ENCODE measurements around the gene NAT9. TPM values are rescaled to one million over a fixed set of nuclear protein-coding genes. Genes with fewer than 3 reads are reported as not detected.

Gene NAT9
- polyA plus RNA-seq, 2 of the 4 experiments (the other 2 are of a cell fraction): 43.4 to 71.4 TPM

DNA sequence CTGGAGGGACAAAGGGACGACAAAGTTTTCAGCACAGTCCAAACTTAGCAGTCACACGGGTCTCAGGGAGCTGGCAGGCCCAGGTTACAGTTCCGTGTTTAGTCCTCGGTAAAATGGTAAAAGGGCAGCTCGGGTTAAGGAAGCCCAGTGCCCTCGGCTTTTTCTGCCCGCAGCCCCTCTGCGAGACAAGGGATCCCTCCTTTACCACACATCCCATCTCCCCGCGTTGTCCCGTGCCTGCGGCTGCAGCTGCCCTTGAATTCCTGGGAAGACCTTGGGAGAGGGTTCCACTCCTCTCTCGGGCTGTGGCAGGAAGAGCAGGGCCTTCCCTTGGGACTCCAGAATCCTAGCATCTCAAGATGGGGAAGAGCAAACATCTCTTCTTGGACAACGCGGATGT is 46.3 kb downstream of the NAT9 start:
- CTCF ChIA-PET: interaction anchor here (0.8 to 1.4 kb wide), 5 partner anchors 16 to 82 kb away, joined by 3 to 4 read pairs (median 3); no protein-coding TSS in a partner anchor
- Histone ChIP-seq H3K4me2 (no peak overlapping the region), H3K27ac (no peak overlapping the region), H3K4me1 (0 out of 3 replicates have a peak, but pooled peaks cover 4% of the 10 kb centered on the region), H3K4me3 (no peak overlapping the region), H3K9me3 (peaks cover 7% of the 10 kb centered on the region)
- TF ChIP-seq EHF (CRISPR knock-in tag; IDR thresholded peaks at IDR 0.05) (no peak), BCL3 (IDR thresholded peaks at IDR 0.05) (no peak), RCOR1 (IDR thresholded peaks at IDR 0.05; ENCODE audit: low read depth, low read length) (no peak), NPAS2 (CRISPR knock-in tag; IDR thresholded peaks at IDR 0.05; ENCODE audit: borderline replicate concordance) (no peak), PBX3 (IDR thresholded peaks at IDR 0.05) (no peak), FOSB (CRISPR knock-in tag; IDR thresholded peaks at IDR 0.05) (no peak), POLR2AphosphoS2 (conservative IDR thresholded peaks at IDR 0.05; ENCODE audit: low read length) (no peak), EP300 (IDR thresholded peaks at IDR 0.05) (no peak), MAZ (IDR thresholded peaks at IDR 0.05; ENCODE audit: borderline replicate concordance, low read depth, low read length) (no peak), FOSL2 (IDR thresholded peaks at IDR 0.05) (no peak), FOSL2 (CRISPR knock-in tag; IDR thresholded peaks at IDR 0.05) (no peak), POLR2A (IDR thresholded peaks at IDR 0.05; ENCODE audit: low read length) (no peak), EHMT2 (IDR thresholded peaks at IDR 0.05; ENCODE audit: low read depth) (no peak), RFX5 (IDR thresholded peaks at IDR 0.05) (no peak), KDM5A (IDR thresholded peaks at IDR 0.05) (no peak)
- TF ChIP-seq, protein P1, sequence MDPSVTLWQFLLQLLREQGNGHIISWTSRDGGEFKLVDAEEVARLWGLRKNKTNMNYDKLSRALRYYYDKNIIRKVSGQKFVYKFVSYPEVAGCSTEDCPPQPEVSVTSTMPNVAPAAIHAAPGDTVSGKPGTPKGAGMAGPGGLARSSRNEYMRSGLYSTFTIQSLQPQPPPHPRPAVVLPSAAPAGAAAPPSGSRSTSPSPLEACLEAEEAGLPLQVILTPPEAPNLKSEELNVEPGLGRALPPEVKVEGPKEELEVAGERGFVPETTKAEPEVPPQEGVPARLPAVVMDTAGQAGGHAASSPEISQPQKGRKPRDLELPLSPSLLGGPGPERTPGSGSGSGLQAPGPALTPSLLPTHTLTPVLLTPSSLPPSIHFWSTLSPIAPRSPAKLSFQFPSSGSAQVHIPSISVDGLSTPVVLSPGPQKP (IDR thresholded peaks at IDR 0.05; ENCODE audit: low read depth, low read length): no peak
- DNase-seq (ENCODE audit: low read depth in 1 of 2, low spot score in 1 of 2): no peak
- WGBS (ENCODE audit: missing lambda C conversion rate): 75% methylated on average over 15 of the region's 15 CpGs
- POLR2A ChIA-PET: no interaction called here
- ATAC-seq: no peak
- no peak for FAIRE-seq

GRCh38 chr17:74729368-74729767 is 46.8 kb downstream of the NAT9 start:
- no peak for TF ChIP-seq POLR2AphosphoS2 (conservative IDR thresholded peaks at IDR 0.05; ENCODE audit: low read length)
- TF ChIP-seq, protein P1 (IDR thresholded peaks at IDR 0.05; ENCODE audit: low read depth, low read length): no peak
- no peak for TF ChIP-seq NFE2L2 (conservative IDR thresholded peaks at IDR 0.05; ENCODE audit: low read length)
- no peak for TF ChIP-seq PBX3 (IDR thresholded peaks at IDR 0.05)
- no peak for TF ChIP-seq CEBPB (IDR thresholded peaks at IDR 0.05)
- TF ChIP-seq TFCP2L1 (CRISPR knock-in tag; IDR thresholded peaks at IDR 0.05): no peak
- no peak for TF ChIP-seq FOSB (CRISPR knock-in tag; IDR thresholded peaks at IDR 0.05)
- no peak for TF ChIP-seq RFX5 (IDR thresholded peaks at IDR 0.05)
- TF ChIP-seq CBX2 (IDR thresholded peaks at IDR 0.05; ENCODE audit: borderline replicate concordance, low read depth): no peak
- TF ChIP-seq BHLHE40 (IDR thresholded peaks at IDR 0.05; ENCODE audit: low read depth, low read length): no peak
- no peak for TF ChIP-seq MAFK (IDR thresholded peaks at IDR 0.05; ENCODE audit: partially characterized antibody)
- TF ChIP-seq, protein P2, sequence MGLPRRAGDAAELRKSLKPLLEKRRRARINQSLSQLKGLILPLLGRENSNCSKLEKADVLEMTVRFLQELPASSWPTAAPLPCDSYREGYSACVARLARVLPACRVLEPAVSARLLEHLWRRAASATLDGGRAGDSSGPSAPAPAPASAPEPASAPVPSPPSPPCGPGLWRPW (IDR thresholded peaks at IDR 0.05): no peak
- no peak for TF ChIP-seq MYC (IDR thresholded peaks at IDR 0.05; ENCODE audit: borderline replicate concordance, low read length)
- Histone ChIP-seq H3K4me1 (0 out of 3 replicates have a peak, but pooled peaks cover 4% of the 10 kb centered on the region), H3K4me2 (no peak overlapping the region), H3K4me3 (no peak overlapping the region), H3K27ac (no peak overlapping the region), H3K9me3 (peaks cover 7% of the 10 kb centered on the region)
- no peak for FAIRE-seq
- ChIA-PET POLR2A (no interaction called here), CTCF (interaction anchor here (0.8 to 1.4 kb wide), 5 partner anchors 16 to 82 kb away, joined by 3 to 4 read pairs (median 3); no protein-coding TSS in a partner anchor)
- ATAC-seq: no peak
- 70% methylated on average over 5 of the region's 5 CpGs for WGBS (ENCODE audit: missing lambda C conversion rate)
- DNase-seq (ENCODE audit: low read depth in 1 of 2, low spot score in 1 of 2): no peak

Measured in A549 (cell line).